ENCODE results near the gene HEMK1. TPM values are rescaled to one million over a fixed set of nuclear protein-coding genes. Genes with fewer than 3 reads are reported as not detected.
A peak's percentile ranks its signal among the peaks of the same experiment; 100 is the strongest.

The HEMK1 gene
- total RNA-seq, 4 donors from 2014 or later = 3.8 to 10.6 (median 8.4) TPM

DNA sequence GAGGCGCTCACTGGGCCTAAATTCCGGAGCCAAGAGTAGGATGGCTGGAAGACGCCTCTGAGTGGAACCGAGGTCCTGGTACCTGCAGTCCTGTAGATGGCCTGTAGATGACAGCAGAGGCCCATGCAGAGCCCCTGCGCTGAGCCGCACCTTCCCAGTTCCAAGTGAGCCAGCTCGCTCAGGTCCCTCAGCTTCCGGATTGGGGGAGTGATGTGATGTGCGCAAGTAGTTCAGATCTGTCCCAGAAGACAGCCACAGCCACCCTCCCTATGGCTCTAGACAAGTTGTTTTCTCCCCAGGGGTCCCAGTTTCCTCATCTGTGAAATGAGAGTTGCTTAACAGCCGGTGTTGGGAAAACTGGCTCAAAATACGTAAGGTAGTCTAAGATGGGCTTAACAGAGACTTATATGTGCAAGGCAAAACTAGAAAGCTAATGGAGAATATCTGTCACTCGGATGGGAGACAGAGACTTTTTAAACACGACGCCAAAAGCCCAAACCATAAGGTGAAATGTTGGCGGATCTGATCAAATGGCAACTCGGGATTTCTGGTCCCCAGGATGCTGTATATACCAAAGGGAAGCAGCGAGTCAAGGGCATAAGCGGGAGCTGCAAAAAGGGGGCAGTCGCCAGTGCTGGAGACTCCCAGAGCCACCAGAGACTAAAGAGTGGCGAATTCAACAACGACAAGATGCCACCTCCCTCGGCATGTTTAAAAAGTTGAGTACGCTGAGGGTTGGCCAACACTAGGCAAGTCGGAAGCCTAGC lies 46.9 kb downstream of the HEMK1 start:
- Histone ChIP-seq H3K27me3 (no peaks in the 10 kb centered on the region), H3K36me3 (no peaks in the 10 kb centered on the region), H3K4me3 (peak overlapping the region; percentile 79), H3K9me3 (no peaks in the 10 kb centered on the region), H3K4me1 (peaks cover 63% of the 10 kb centered on the region), H3K27ac (peak overlapping the region; percentile 88)
- WGBS = 2% methylated on average over 18 of the region's 24 CpGs
- peak; percentile 90 to 92 for DNase-seq (ENCODE audit: low spot score in 2 of 2)
- no peak for TF ChIP-seq EP300 (IDR thresholded peaks at IDR 0.05)
- no peak for TF ChIP-seq POLR2AphosphoS5 (IDR thresholded peaks at IDR 0.05)
- TF ChIP-seq CTCF (IDR thresholded peaks at IDR 0.05) = peak; percentile 97 to 98
- TF ChIP-seq POLR2A (IDR thresholded peaks at IDR 0.05) = no peak

DNA sequence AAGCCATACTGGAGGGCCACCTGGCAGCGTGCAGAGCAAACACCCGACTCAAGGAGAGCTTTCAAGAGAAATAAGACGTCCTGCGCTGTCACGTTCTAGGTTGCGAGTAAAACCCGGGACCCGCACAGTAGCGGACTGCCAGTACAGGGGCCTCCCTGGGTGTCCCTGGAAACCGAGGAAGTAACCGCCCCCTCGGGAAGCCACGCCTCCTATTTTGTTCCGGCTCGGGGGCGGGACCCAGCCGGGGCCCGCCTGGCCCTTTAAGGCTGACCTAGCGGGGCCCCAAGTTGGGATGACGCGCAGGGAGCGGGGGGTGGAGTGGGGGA lies 47.4 kb downstream of the HEMK1 start:
- Histone ChIP-seq H3K36me3 (no peaks in the 10 kb centered on the region), H3K4me3 (peak overlapping the region; percentile 79), H3K4me1 (peaks cover 61% of the 10 kb centered on the region), H3K9me3 (no peaks in the 10 kb centered on the region), H3K27me3 (no peaks in the 10 kb centered on the region), H3K27ac (peak overlapping the region; percentile 88)
- no peak for TF ChIP-seq CTCF (IDR thresholded peaks at IDR 0.05)
- no peak for TF ChIP-seq POLR2A (IDR thresholded peaks at IDR 0.05)
- TF ChIP-seq POLR2AphosphoS5 (IDR thresholded peaks at IDR 0.05) = no peak
- TF ChIP-seq EP300 (IDR thresholded peaks at IDR 0.05) = no peak
- DNase-seq (ENCODE audit: low spot score in 2 of 2) = peak; percentile 97
- 3% methylated on average over 9 of the region's 22 CpGs for WGBS

- H3K27ac ChIP-seq = peak within 1 kb of the TSS; percentile 88
- no peaks in the 10 kb centered on the region for H3K9me3 ChIP-seq
- TF ChIP-seq POLR2AphosphoS5 (IDR thresholded peaks at IDR 0.05) (peak in 1 of 3 donors; percentile 12), EP300 (IDR thresholded peaks at IDR 0.05) (no peak), CTCF (IDR thresholded peaks at IDR 0.05) (no peak), POLR2A (IDR thresholded peaks at IDR 0.05) (no peak)
- H3K27me3 ChIP-seq = no peaks in the 10 kb centered on the region
- peaks cover 64% of the 10 kb centered on the region for H3K4me1 ChIP-seq
- H3K4me3 ChIP-seq = peak within 1 kb of the TSS; percentile 79
- no peaks in the 10 kb centered on the region for H3K36me3 ChIP-seq
- 0% methylated on average over 8 of the region's 58 CpGs for WGBS
- DNase-seq (ENCODE audit: low spot score in 2 of 2) = peak in 1 of 2 donors; percentile 84
These were observed 47.9 kb downstream of the HEMK1 start, which contains the start of gene MAPKAPK3 for GRCh38 chr3:50617096-50617791. Gene MAPKAPK3 (plus strand): TSS chr3:50617151. CDS start chr3:50617566, 415 bp downstream.

DNA sequence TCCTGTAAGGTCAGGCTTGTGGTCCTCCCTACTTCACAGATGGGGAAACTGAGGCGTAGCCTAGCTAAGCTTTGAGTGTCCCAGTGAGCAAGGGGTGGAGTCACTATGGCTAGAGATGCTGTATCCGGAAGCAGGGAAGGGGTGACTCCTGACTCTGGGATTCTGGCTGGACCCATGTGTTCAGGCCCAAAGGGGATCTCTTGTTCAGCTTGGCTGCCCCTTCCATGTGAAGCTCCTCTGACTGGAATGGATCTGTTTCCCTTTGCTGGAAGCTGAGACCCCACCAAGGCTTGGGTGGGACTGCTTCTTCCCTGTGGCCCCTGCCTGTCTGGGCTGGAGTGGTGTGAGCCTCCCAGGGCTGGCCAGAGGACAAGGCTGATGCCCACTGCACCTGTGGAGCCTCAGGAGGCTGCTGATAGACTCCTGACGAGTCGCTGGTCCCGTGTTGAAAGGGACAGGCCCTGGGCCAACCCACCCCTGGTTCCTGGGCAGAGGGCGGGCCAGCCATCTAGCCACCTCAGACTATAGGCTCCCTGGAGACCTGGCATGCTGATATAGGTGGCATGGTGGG lies 48.7 kb downstream of the HEMK1 start:
- DNase-seq (ENCODE audit: low spot score in 2 of 2) = no peak
- TF ChIP-seq POLR2A (IDR thresholded peaks at IDR 0.05) = no peak
- TF ChIP-seq EP300 (IDR thresholded peaks at IDR 0.05) = no peak
- no peak for TF ChIP-seq POLR2AphosphoS5 (IDR thresholded peaks at IDR 0.05)
- TF ChIP-seq CTCF (IDR thresholded peaks at IDR 0.05) = no peak
- Histone ChIP-seq H3K27me3 (no peaks in the 10 kb centered on the region), H3K27ac (peak overlapping the region; percentile 88), H3K36me3 (no peaks in the 10 kb centered on the region), H3K9me3 (no peaks in the 10 kb centered on the region), H3K4me3 (peak overlapping the region; percentile 79), H3K4me1 (peaks cover 64% of the 10 kb centered on the region)
- WGBS = 47% methylated on average over 4 of the region's 6 CpGs

DNA sequence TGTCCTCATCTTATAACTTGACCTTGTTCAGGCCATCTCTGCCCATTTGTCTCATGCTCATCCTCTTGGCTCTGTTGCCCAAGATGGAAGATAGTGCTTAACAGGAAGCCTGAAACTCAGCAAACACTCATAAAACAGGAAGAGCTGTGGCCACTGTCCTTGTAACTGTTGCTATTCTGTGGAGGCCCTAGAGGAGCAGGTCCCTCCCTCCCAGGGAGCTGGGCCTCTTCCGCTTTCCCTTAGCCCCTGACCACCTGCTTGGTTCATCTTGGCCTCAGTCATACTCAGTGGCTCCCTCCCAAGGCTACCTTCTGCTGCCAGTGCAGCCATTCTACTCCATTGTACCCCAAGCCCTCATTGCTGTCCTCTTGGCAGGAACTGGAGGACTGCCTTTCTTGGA lies 51.1 kb downstream of the HEMK1 start:
- TF ChIP-seq CTCF (IDR thresholded peaks at IDR 0.05) (no peak), POLR2A (IDR thresholded peaks at IDR 0.05) (no peak), POLR2AphosphoS5 (IDR thresholded peaks at IDR 0.05) (no peak), EP300 (IDR thresholded peaks at IDR 0.05) (no peak)
- no peaks in the 10 kb centered on the region for H3K27me3 ChIP-seq
- peaks cover 77% of the 10 kb centered on the region for H3K4me1 ChIP-seq
- H3K4me3 ChIP-seq = no peak overlapping the region
- no peaks in the 10 kb centered on the region for H3K36me3 ChIP-seq
- no peak for DNase-seq (ENCODE audit: low spot score in 2 of 2)
- WGBS = 78% methylated on average over 1 of the region's 1 CpG
- no peak overlapping the region for H3K27ac ChIP-seq
- no peaks in the 10 kb centered on the region for H3K9me3 ChIP-seq

Data from suprapubic skin (tissue), 4 donors.